ENCODE data around the gene SAMSN1. TPM values are rescaled to one million over a fixed set of nuclear protein-coding genes. Genes with fewer than 3 reads are reported as not detected.
A peak's percentile ranks its signal among the peaks of the same experiment; 100 is the strongest.

Gene SAMSN1
- total RNA-seq, 6 experiments from 2014 or later: 1.2 to 7.4 (median 3.0) TPM

DNA sequence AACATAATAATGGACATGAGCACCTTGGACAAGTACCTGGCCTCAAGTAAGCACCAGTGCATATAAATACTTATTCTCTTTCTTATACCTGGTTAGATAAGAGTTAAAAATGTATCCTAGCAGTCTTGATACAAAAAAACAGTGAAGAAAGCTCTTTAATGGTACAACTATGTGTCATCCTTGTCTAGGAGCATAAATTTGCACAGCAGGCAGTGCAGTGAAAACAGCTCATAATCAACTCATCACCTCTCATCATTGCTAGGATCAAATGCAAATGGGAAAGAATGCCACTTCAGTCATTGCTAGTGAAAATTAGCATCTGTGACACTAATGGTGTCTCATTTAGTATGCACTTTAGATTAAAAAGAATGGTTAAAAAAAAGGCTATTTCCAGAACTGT lies 7.6 kb downstream of the SAMSN1 start:
- H3K4me1 ChIP-seq: no peaks in the 10 kb centered on the region
- H3K9me3 ChIP-seq: no peaks in the 10 kb centered on the region
- H3K36me3 ChIP-seq: no peaks in the 10 kb centered on the region
- intact Hi-C loops (cut with DNase I): no loop called here
- no peak for TF ChIP-seq POLR2A (IDR thresholded peaks at IDR 0.05)
- TF ChIP-seq CTCF (IDR thresholded peaks at IDR 0.05): no peak
- DNase-seq (no peak), ATAC-seq (no peak)
- no peak overlapping the region for H3K27ac ChIP-seq
- no peak overlapping the region for H3K4me3 ChIP-seq
- H3K27me3 ChIP-seq: no peaks in the 10 kb centered on the region

- Histone ChIP-seq H3K36me3 (no peaks in the 10 kb centered on the region), H3K27ac (no peak overlapping the region), H3K4me1 (no peaks in the 10 kb centered on the region), H3K27me3 (no peaks in the 10 kb centered on the region), H3K9me3 (no peaks in the 10 kb centered on the region), H3K4me3 (no peak overlapping the region)
- TF ChIP-seq POLR2A (IDR thresholded peaks at IDR 0.05) (no peak), CTCF (IDR thresholded peaks at IDR 0.05) (no peak)
- DNase-seq (no peak), ATAC-seq (no peak)
- WGBS (ENCODE audit: insufficient coverage, low coverage, low lambda C conversion rate, missing lambda C conversion rate): 83% methylated on average over 5 of the region's 5 CpGs
- intact Hi-C loops (cut with DNase I): no loop called here
Measured at GRCh38 chr21:14536929-14537328, 9.2 kb downstream of the SAMSN1 start.

DNA sequence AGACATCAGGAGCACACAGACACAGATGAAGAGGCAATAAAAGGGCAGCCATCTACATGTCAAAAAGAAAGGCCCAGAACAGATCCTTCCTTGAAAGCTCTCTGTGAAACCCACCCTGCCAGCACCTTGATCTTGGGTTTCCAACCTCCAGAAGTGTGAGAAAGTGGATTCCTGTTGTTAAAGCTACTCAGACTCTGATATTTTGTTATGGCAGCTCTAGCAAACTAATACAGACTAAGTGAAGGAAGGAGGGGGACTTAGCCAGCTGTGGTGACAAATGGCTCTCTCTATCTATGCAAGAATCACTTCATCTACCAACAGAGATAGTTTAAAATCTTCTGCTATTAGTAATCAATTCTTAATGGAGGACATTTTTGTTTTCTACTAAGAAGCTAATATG lies 10.4 kb downstream of the SAMSN1 start:
- TF ChIP-seq CTCF (IDR thresholded peaks at IDR 0.05) (no peak), POLR2A (IDR thresholded peaks at IDR 0.05) (no peak)
- Histone ChIP-seq H3K27me3 (no peaks in the 10 kb centered on the region), H3K9me3 (no peaks in the 10 kb centered on the region), H3K4me1 (no peaks in the 10 kb centered on the region), H3K36me3 (no peaks in the 10 kb centered on the region), H3K27ac (no peak overlapping the region), H3K4me3 (no peak overlapping the region)
- ATAC-seq (no peak), DNase-seq (no peak)
- intact Hi-C loops (cut with DNase I): no loop called here

GRCh38 chr21:14533499-14534428 lies 12.4 kb downstream of the SAMSN1 start:
- no peak overlapping the region for H3K4me3 ChIP-seq
- no peaks in the 10 kb centered on the region for H3K9me3 ChIP-seq
- H3K27me3 ChIP-seq: no peaks in the 10 kb centered on the region
- TF ChIP-seq POLR2A (IDR thresholded peaks at IDR 0.05) (no peak), CTCF (IDR thresholded peaks at IDR 0.05) (no peak)
- no peak overlapping the region for H3K27ac ChIP-seq
- no peak for DNase-seq
- H3K4me1 ChIP-seq: no peaks in the 10 kb centered on the region
- ATAC-seq: peak; percentile 20 to 47 (median 29)
- H3K36me3 ChIP-seq: no peaks in the 10 kb centered on the region
- intact Hi-C loops (cut with DNase I): no loop called here
- 52% methylated on average over 6 of the region's 6 CpGs for WGBS (ENCODE audit: insufficient coverage, low coverage, low lambda C conversion rate, missing lambda C conversion rate)

All from right lobe of liver (tissue), 6 donors.